ENCODE results near the gene GSG1L.
A peak's percentile ranks its signal among the peaks of the same experiment; 100 is the strongest.

GSG1L gene

GRCh38 chr16:27823421-27823820 lies 240.1 kb downstream of the GSG1L start:
- H3K27ac Mint-ChIP-seq: no peak overlapping the region
- H3K36me3 Mint-ChIP-seq: no peaks in the 10 kb centered on the region
- no peak overlapping the region for H3K4me3 Mint-ChIP-seq
- H3K4me1 Mint-ChIP-seq: no peaks in the 10 kb centered on the region
- DNase-seq (ENCODE audit: low spot score in 2 of 2) (no peak), ATAC-seq (no peak)
- H3K9me3 Mint-ChIP-seq: no peaks in the 10 kb centered on the region

DNA sequence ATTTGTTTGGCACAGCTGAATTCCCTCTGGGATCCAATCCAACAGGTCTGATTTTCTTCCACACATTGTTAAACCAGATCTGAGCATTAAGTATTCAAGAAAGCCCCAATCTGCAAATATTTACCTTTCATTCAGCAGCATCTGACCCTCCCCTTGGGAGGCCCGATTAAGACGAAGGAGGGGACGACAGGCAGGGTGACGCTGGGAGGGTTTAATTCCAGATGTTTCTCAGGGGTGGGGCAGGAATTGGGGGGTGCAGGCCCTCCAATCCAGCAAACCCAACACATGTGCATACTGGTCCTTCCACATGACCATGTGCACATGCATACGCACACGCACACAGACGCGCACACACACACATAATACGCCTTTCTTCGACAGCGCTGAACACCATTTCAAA lies 240.5 kb downstream of the GSG1L start:
- Mint-ChIP-seq H3K4me3 (no peak overlapping the region), H3K9me3 (no peaks in the 10 kb centered on the region), H3K36me3 (no peaks in the 10 kb centered on the region), H3K27ac (no peak overlapping the region), H3K4me1 (no peaks in the 10 kb centered on the region)
- DNase-seq (ENCODE audit: low spot score in 2 of 2) (no peak), ATAC-seq (no peak)

DNA sequence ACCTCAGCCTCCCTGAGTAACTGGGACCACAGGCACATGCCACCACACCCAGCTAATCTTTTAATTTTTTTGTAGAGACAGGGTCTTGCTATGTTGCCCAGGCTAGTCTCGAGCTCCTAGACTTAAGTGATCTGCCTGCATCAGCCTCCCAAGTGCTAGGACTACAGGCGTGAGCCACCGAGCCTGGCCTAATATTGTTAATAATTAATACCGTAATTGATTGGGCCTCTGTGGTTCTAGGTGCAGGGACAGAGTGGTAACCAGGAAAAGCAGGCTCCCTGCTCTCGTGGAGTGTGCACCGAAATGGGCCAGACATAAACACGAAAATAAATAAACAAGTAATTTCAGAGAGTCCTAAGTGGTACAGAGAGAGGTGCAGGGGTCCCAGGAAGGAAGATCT lies 241.0 kb downstream of the GSG1L start:
- no peak overlapping the region for H3K4me3 Mint-ChIP-seq
- no peaks in the 10 kb centered on the region for H3K4me1 Mint-ChIP-seq

GRCh38 chr16:27820646-27821345 lies 242.7 kb downstream of the GSG1L start:
- Mint-ChIP-seq H3K27ac (no peak overlapping the region), H3K4me3 (no peak overlapping the region), H3K9me3 (no peaks in the 10 kb centered on the region), H3K36me3 (peaks cover 5% of the 10 kb centered on the region), H3K4me1 (no peaks in the 10 kb centered on the region)
- no peak for DNase-seq (ENCODE audit: low spot score in 2 of 2)
- ATAC-seq: no peak

More for the DNA sequence above, 241.0 kb downstream of the GSG1L start:
- Mint-ChIP-seq H3K27ac (no peak overlapping the region), H3K9me3 (no peaks in the 10 kb centered on the region), H3K36me3 (no peaks in the 10 kb centered on the region)
- DNase-seq (ENCODE audit: low spot score in 2 of 2): no peak
- ATAC-seq: no peak

DNA sequence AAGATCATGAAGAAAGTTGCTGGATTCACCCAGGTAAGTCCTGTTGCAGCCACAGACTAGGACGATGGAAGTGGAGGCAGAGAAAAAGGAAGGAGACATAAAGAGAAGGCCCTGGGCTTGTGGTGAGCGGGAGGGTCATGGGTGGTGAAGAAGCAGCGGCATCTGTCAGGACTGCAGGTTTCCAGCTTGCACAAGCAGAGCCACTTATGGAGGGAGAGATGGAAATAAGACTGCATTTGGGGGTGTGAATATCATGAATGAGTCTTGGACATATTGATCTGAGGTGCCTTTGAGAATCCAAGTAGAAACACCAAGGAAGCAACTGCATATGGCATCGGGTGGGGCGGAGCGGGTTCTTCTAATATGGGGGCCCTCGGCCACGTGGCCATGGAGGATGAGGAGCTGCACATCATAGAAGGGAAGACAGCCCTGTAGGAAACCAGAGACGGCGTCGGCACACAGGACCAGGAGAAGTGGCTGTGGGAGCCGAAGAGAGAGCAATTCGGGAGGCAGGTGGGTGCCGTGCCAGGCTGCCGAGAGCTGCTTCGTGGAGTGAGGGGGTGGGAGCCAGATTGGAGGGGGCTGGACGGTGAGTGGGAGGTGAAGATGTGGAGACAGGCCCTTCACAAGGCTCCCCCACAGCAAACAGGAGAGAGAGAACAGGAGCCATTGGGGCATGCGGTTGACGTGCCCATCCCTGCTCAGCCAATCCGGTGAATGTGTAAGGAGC lies 243.5 kb downstream of the GSG1L start:
- Mint-ChIP-seq H3K27ac (no peak overlapping the region), H3K36me3 (peaks cover 5% of the 10 kb centered on the region), H3K4me3 (no peak overlapping the region), H3K9me3 (no peaks in the 10 kb centered on the region), H3K4me1 (no peaks in the 10 kb centered on the region)
- DNase-seq (ENCODE audit: low spot score in 2 of 2): no peak
- ATAC-seq: no peak

DNA sequence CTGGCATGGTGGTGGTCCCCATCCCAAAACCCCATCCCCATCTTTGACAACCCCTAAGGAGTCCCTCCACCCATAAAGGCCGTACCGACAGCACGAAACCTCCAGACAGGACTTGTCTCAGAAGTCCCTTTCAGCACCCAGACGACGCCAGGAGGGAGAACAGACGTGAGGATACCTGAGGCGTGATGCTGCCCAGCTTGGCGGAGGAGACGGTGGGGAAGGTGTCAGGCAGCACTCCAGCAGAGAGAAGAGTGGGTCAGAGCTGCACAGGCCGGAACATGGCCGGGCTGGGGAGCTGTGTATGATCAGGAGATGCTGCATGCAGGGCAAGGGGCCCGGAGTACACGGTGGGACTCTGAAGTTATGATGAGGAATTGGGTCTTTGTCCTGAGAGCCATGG lies 244.2 kb downstream of the GSG1L start:
- Mint-ChIP-seq H3K9me3 (no peaks in the 10 kb centered on the region), H3K27ac (no peak overlapping the region), H3K4me3 (no peak overlapping the region), H3K36me3 (peaks cover 5% of the 10 kb centered on the region), H3K4me1 (no peaks in the 10 kb centered on the region)
- ATAC-seq (no peak), DNase-seq (ENCODE audit: low spot score in 2 of 2) (no peak)

GRCh38 chr16:27818246-27818645 lies 245.3 kb downstream of the GSG1L start:
- Mint-ChIP-seq H3K27ac (no peak overlapping the region), H3K9me3 (no peaks in the 10 kb centered on the region), H3K4me1 (no peaks in the 10 kb centered on the region), H3K4me3 (no peak overlapping the region), H3K36me3 (peaks cover 5% of the 10 kb centered on the region)
- DNase-seq (ENCODE audit: low spot score in 2 of 2) (no peak), ATAC-seq (no peak)

- DNase-seq (ENCODE audit: low spot score in 2 of 2) (no peak), ATAC-seq (peak; percentile 8)
- H3K4me3 Mint-ChIP-seq: no peak overlapping the region
- no peaks in the 10 kb centered on the region for H3K9me3 Mint-ChIP-seq
- H3K27ac Mint-ChIP-seq: no peak overlapping the region
- H3K4me1 Mint-ChIP-seq: no peaks in the 10 kb centered on the region
- peaks cover 5% of the 10 kb centered on the region for H3K36me3 Mint-ChIP-seq
These were observed 246.5 kb downstream of the GSG1L start for GRCh38 chr16:27817038-27817437.

- Mint-ChIP-seq H3K36me3 (peaks cover 5% of the 10 kb centered on the region), H3K4me3 (no peak overlapping the region), H3K4me1 (no peaks in the 10 kb centered on the region), H3K27ac (no peak overlapping the region), H3K9me3 (no peaks in the 10 kb centered on the region)
- peak; percentile 19 for ATAC-seq
- no peak for DNase-seq (ENCODE audit: low spot score in 2 of 2)
These were observed 247.0 kb downstream of the GSG1L start for GRCh38 chr16:27816561-27816960.

DNA sequence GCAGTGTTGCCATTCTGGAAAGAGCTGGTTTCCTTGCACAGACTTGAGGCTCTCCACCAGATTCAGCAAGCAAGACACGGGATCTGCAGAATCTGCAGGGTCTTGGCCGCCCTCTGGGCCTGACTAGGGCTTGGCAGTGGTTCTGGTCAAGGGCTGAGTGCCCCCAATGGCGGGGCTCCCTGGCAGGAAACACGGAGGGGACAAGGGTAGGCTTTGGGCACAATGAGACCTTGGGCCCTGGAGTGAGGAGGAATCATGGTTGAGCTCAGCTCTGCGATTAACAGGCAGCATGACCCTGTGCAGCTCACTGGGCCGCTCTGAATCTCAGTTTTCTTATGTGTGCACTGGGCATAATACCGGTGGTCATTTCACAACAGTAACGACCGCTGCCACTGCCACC lies 249.9 kb downstream of the GSG1L start:
- Mint-ChIP-seq H3K4me3 (no peak overlapping the region), H3K4me1 (no peaks in the 10 kb centered on the region), H3K27ac (no peak overlapping the region), H3K36me3 (peaks cover 5% of the 10 kb centered on the region), H3K9me3 (no peaks in the 10 kb centered on the region)
- no peak for DNase-seq (ENCODE audit: low spot score in 2 of 2)
- no peak for ATAC-seq

DNA sequence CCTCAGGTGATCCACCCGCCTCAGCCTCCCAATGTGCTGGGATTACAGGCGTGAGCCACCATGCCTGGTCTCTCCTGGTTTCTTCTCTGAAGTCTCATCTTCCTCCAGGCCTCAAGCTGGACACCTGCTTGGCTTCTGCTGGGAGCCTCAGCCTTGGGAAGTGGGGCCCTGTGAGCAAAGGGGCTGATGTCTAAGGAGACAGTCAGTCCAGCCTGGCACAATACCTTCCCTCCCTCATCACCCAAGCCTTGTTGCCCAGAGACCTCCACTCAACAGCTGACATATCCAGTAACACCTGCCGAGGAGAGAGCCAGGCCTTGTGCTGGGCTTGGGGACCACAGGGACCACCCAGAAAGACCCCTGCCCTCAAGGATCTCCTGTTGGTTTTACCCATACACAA lies 251.6 kb downstream of the GSG1L start:
- H3K9me3 Mint-ChIP-seq: no peaks in the 10 kb centered on the region
- no peak overlapping the region for H3K4me3 Mint-ChIP-seq
- H3K4me1 Mint-ChIP-seq: no peaks in the 10 kb centered on the region
- peak overlapping the region; percentile 23 for H3K27ac Mint-ChIP-seq
- peaks cover 3% of the 10 kb centered on the region for H3K36me3 Mint-ChIP-seq
- ATAC-seq (no peak), DNase-seq (ENCODE audit: low spot score in 2 of 2) (no peak)

DNA sequence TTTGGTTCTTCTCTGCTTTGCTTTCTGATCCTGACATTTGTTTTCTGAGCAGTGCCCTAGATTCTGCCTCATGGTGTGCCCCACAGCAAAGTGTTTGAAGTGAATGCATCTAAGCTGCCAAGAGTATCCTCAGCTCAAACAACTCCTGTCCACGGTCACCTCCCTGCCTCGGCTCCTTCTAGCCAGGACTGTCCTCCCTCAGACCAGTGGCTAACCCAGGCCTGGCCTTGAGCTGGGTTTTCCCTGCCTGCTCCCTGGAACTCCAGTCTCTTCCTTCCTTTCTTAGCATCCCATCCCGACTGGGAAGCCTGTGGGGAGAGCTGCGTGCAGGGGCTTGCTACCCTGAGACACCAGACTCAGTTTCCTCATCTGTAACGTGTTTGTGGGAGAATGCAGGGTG lies 256.5 kb downstream of the GSG1L start:
- H3K36me3 Mint-ChIP-seq: no peaks in the 10 kb centered on the region
- DNase-seq (ENCODE audit: low spot score in 2 of 2): no peak
- H3K27ac Mint-ChIP-seq: no peak overlapping the region
- no peak for ATAC-seq
- no peaks in the 10 kb centered on the region for H3K9me3 Mint-ChIP-seq
- no peak overlapping the region for H3K4me3 Mint-ChIP-seq
- peaks cover 6% of the 10 kb centered on the region for H3K4me1 Mint-ChIP-seq

- Mint-ChIP-seq H3K27ac (no peak overlapping the region), H3K9me3 (no peaks in the 10 kb centered on the region), H3K4me1 (peaks cover 6% of the 10 kb centered on the region), H3K36me3 (no peaks in the 10 kb centered on the region), H3K4me3 (no peak overlapping the region)
- ATAC-seq (peak; percentile 17), DNase-seq (ENCODE audit: low spot score in 2 of 2) (no peak)
These were observed 257.1 kb downstream of the GSG1L start for GRCh38 chr16:27806388-27806787.

DNA sequence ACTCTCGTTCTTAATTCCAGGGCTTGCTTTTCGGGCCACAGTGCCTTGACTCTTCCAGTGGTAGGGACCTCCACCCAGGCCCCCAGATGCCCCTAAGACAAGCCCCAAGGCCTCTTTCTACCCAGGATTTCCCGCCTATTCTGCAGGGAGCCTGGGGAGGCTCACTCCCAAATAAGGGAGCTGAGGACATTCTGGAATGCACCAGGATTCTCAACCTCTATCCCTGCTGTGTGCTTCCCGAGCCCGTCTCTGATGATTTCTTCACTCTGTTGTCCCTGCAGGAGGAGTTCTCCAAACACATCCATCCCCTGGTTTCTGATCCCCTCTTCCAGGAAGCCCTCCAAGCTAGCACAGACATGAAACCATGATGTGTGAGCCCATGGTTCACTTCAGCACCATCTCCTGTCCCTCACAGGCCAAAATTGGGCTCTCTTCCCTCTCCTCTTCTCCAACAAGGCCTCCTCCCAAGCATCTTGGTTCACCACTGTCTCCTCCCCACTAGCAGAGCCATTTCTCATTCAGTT lies 257.6 kb downstream of the GSG1L start:
- Mint-ChIP-seq H3K4me1 (peaks cover 6% of the 10 kb centered on the region), H3K9me3 (no peaks in the 10 kb centered on the region), H3K36me3 (no peaks in the 10 kb centered on the region), H3K4me3 (no peak overlapping the region), H3K27ac (no peak overlapping the region)
- ATAC-seq (no peak), DNase-seq (ENCODE audit: low spot score in 2 of 2) (no peak)

GRCh38 chr16:27803775-27804549 lies 259.6 kb downstream of the GSG1L start:
- Mint-ChIP-seq H3K27ac (no peak overlapping the region), H3K36me3 (no peaks in the 10 kb centered on the region), H3K4me3 (no peak overlapping the region), H3K9me3 (no peaks in the 10 kb centered on the region), H3K4me1 (peaks cover 6% of the 10 kb centered on the region)
- DNase-seq (ENCODE audit: low spot score in 2 of 2) (no peak), ATAC-seq (no peak)

Measured in stimulated activated effector memory CD8-positive, alpha-beta T cell treated with anti-CD3 and anti-CD28 coated beads, Interleukin-12 subunit alpha, Interleukin-12 subunit beta, amount 100 ng/mL, for 72 hours (primary cell).